K562 (cell line): ENCODE measurements around the gene SIGMAR1. TPM values are rescaled to one million over a fixed set of nuclear protein-coding genes. Genes with fewer than 3 reads are reported as not detected.

Experiments used
- ATAC-seq: fragments of 200-7000 bp; cut with Tn5 transposase; 3 replicates; pipeline ENCODE4 v1.9.1; 2020; ENCODE audit warnings: moderate library complexity
- BruUV-seq: library from RNA; stranded (reverse); fragments of 400-500 nt; replicated peaks from 2 replicates; lab custom pipeline; 2021; lab: Mats Ljungman, UMichigan
- CTCF ChIA-PET: fragments of 300-600 bp; formaldehyde crosslinking; extraction: SDS; loops from one replicate; lab custom pipeline; 2021; ENCODE audit warnings: low intra/inter-chr PET ratio; lab: Yijun Ruan, JAX
- POLR2A ChIA-PET: fragments of 300-600, 350-650 bp; sonication (Branson Sonifier 250); formaldehyde crosslinking; extraction: SDS; loops from one replicate; lab custom pipeline; 2021; ENCODE audit warnings: antibody characterized with exemption, inconsistent platforms; lab: Yijun Ruan, JAX
- DNase-seq, 4 experiments: peaks; one replicate each; pipeline versions ENCODE4 v3.0.0 to v3.0.0-alpha.2; 2011 to 2018; ENCODE audit warnings: low spot score in 3 of 4, mixed read lengths in 3 of 4; ENCODE audit errors: extremely low read depth in 1 of 4
- FAIRE-seq: peaks from 2 replicates; lab custom pipeline; 2011; peaks lifted over from hg19 to GRCh38; lab: Jason Lieb, UNC
- H2AFZ ChIP-seq: 2 replicates; pipeline ENCODE4 v1.6.0; 2011; ENCODE audit warnings: low read depth, low read length, control low read depth, inconsistent platforms
- H3K27ac ChIP-seq: fragments of 200-600 bp; 3 replicates; pipeline ENCODE4 v1.8.0; 2011; ENCODE audit warnings: low read depth, mild to moderate bottlenecking, control low read depth, inconsistent platforms, low read length, moderate library complexity, mixed read lengths; ENCODE audit errors: extremely low read depth
- H3K27me3 ChIP-seq, 2 experiments: fragments of 300-600 bp in 1 of 2; 2 replicates in 1 of 2; 3 replicates in 1 of 2; pipeline versions ENCODE4 v1.6.0 to v1.8.0; 2011; ENCODE audit warnings: inconsistent platforms in 2 of 2, low read length in 2 of 2, mild to moderate bottlenecking in 1 of 2, mixed read lengths in 1 of 2, moderate library complexity in 1 of 2; ENCODE audit not compliant: control insufficient read depth in 2 of 2, insufficient read depth in 2 of 2
- H3K36me3 ChIP-seq: fragments of 300-600 bp; 3 replicates; pipeline ENCODE4 v1.8.0; 2011; ENCODE audit warnings: mild to moderate bottlenecking, low read length, inconsistent platforms; ENCODE audit not compliant: control insufficient read depth, insufficient read depth
- H3K4me1 ChIP-seq, 2 experiments: fragments of 200-600 bp in 1 of 2; replicated peaks in 1 of 2; 2 replicates in 1 of 2; 3 replicates in 1 of 2; pipeline versions ENCODE4 v1.5.1 to v1.8.0; 2011; ENCODE audit warnings: inconsistent platforms in 2 of 2, low read length in 2 of 2, mild to moderate bottlenecking in 1 of 2, mixed read lengths in 1 of 2, moderate library complexity in 1 of 2; ENCODE audit not compliant: control insufficient read depth in 2 of 2, insufficient read depth in 2 of 2
- H3K4me2 ChIP-seq: 2 replicates; pipeline ENCODE4 v1.6.1; 2011; ENCODE audit warnings: low read length, control low read depth, inconsistent platforms, mixed read lengths; ENCODE audit not compliant: insufficient read depth
- H3K4me3 ChIP-seq: fragments of 200-600 bp; sonication (generic), shearing (Covaris generic); 2 replicates; pipeline ENCODE4 v1.5.1; 2016; ENCODE audit warnings: control low read depth, inconsistent platforms
- H3K79me2 ChIP-seq: fragments of 200-600 bp; 3 replicates; pipeline ENCODE4 v1.8.0; 2011; ENCODE audit warnings: low read length, inconsistent platforms; ENCODE audit not compliant: control insufficient read depth, insufficient read depth
- H3K9ac ChIP-seq, 2 experiments: 2 replicates each; pipeline versions ENCODE4 v1.6.0 to v1.6.1; 2011; ENCODE audit warnings: low read depth in 2 of 2, low read length in 2 of 2, control low read depth in 1 of 2, inconsistent platforms in 1 of 2, mild to moderate bottlenecking in 1 of 2, mixed read lengths in 1 of 2; ENCODE audit not compliant: insufficient read depth in 1 of 2
- H3K9me1 ChIP-seq: one replicate; pipeline ENCODE4 v1.6.0; 2011; ENCODE audit warnings: inconsistent platforms, mild to moderate bottlenecking, low read length, moderate library complexity; ENCODE audit not compliant: control insufficient read depth, insufficient read depth
- H3K9me3 ChIP-seq: replicated peaks from 2 replicates; pipeline ENCODE4 v1.5.1; 2011; ENCODE audit warnings: low read depth, low read length, inconsistent platforms; ENCODE audit not compliant: control insufficient read depth, insufficient read depth
- H4K20me1 ChIP-seq: replicated peaks from 2 replicates; pipeline ENCODE4 v1.6.1; 2011; ENCODE audit warnings: low read length, inconsistent platforms, mixed read lengths; ENCODE audit not compliant: control insufficient read depth, insufficient read depth
- L3MBTL2 ChIP-seq: fragments of 450-650 bp; IDR thresholded peaks from 2 replicates; pipeline ENCODE4 v1.6.1; 2016; ENCODE audit warnings: mild to moderate bottlenecking, moderate library complexity
- POLR2A ChIP-seq: fragments of 450-650 bp; conservative IDR thresholded peaks from 2 replicates; pipeline ENCODE4 v1.6.1; 2016
- WGBS: fragments of 100-300 bp; shearing (Covaris generic); methylation state at CpG from one replicate; pipeline ENCODE4 v1.1.6; 2016; ENCODE audit warnings: low coverage, mixed read lengths; ENCODE audit not compliant: insufficient coverage; ENCODE audit errors: missing lambda C conversion rate; 5-methylcytosine and 5-hydroxymethylcytosine counted together
- in situ Hi-C: fragments of 300-500 bp; cut with MboI; formaldehyde crosslinking; loops from 4 replicates; pipeline ENCODE4 v1.15.0; 2018; ENCODE audit warnings: inconsistent platforms, mixed read lengths
- intact Hi-C: fragments of 100-400 bp; cut with micrococcal nuclease; formaldehyde crosslinking; loops from 2 replicates; pipeline ENCODE4 v1.14.2; 2022
- polyA plus RNA-seq, 8 experiments: library from polyadenylated mRNA; depleted of rRNA in 4 of 8; stranded (reverse) in 5 of 8; unstranded in 3 of 8; fragments of >200 nt; fragmentation: Nextera tagmentation in 2 of 8; fragmentation: Illumina TruSeq in 1 of 8; extraction: Ambion mirVana in 2 of 8; extraction: Trizol in 1 of 8; gene quantifications; 2 replicates each; pipeline versions ENCODE4 v1.2.1 to v1.2.3, GENCODE V29; 2011 to 2014; ENCODE audit warnings: inconsistent platforms in 1 of 8, missing spikeins in 1 of 8
- total RNA-seq, 7 experiments: library from RNA; depleted of rRNA in 6 of 7; stranded (reverse); fragments of >200 nt in 6 of 7; fragmentation: Illumina TruSeq in 2 of 7; extraction: Trizol in 2 of 7; gene quantifications; 2 replicates each; pipeline versions ENCODE4 v1.2.1 to v1.2.3, GENCODE V29; 2011 to 2021; ENCODE audit warnings: low replicate concordance in 1 of 7
- TF ChIP-seq, protein P1 (sequence below): fragments of 250-450 bp; sonication (Bioruptor Pico); IDR thresholded peaks from 2 replicates; pipeline ENCODE4 v1.4.0; 2020

The SIGMAR1 gene
- total and polyA plus RNA-seq, 9 of the 15 experiments (the other 6 are each of a cell fraction or from before 2014, with no cell fraction given), result 6.9 to 80.0 (median 35.2) TPM

DNA sequence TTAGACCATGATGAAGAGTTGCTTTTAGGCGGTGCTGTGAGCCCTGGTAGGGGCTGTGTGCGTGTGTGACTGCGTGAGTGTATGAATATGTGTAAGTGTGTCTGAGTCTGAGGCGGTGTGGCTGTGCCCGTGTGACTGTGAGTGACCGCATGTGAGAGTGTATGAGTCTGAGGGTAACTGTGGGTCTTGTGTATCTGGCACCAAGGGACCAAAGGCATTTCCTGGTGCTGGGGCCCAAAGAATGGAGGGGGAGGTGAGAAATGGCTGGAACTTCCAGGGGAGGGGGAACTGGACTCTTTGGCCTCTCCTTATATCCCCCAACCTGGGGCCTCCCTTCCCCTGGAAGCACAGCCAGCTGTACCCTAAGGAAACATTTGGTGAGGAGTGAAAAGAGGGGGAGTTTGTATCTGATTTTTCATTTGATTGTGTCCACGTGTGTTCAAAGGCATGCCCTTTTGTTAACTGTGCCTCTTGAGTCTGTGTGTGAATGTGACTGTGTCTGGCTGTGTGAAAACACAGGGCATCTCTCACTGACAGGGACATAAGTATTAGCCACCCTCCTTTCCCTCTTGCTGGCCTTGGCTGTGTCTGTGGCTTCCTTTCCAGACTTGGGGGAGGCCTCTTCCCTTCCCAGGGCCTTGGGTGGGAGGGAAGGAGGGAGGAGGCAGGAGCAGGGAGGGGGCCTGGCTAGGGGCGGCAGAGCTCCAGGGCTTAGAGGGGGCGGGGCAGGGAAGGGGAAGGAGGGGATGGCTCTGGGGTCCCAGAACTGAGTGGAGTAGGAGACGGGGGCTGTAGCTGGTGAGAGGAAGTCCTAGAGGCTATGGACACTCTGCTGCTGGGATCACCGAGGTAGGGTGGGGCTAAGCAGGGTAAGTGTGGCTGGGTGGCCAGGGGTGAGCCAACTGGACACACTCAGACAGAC lies 15.8 kb upstream of the SIGMAR1 start:
- FAIRE-seq (peak; percentile 46), DNase-seq (peak in 2 of 4 experiments; percentile 39 to 51), ATAC-seq (peak; percentile 3; the same call in 1 of the 3 replicates)
- in situ Hi-C loops (no loop called here), intact Hi-C loops (no loop called here)
- Histone ChIP-seq H3K4me1 (peaks cover 29 to 43% of the 10 kb centered on the region in 2 experiments), H3K9ac (peak overlapping the region; percentile 37 to 87; a peak in 3 of 4 replicates), H3K4me3 (no peak overlapping the region), H3K36me3 (peaks cover 22% of the 10 kb centered on the region; the same call in 2 of the 3 replicates), H3K27me3 (no peaks in the 10 kb centered on the region), H3K9me1 (peaks cover 3% of the 10 kb centered on the region), H3K79me2 (peaks cover 3% of the 10 kb centered on the region; the same call in 2 of the 3 replicates), H2AFZ (peak overlapping the region; percentile 76), H4K20me1 (no peaks in the 10 kb centered on the region), H3K4me2 (peak overlapping the region; percentile 98), H3K9me3 (no peaks in the 10 kb centered on the region), H3K27ac (peak overlapping the region; percentile 72)
- no TSS peak for BruUV-seq
- TF ChIP-seq, protein P1, sequence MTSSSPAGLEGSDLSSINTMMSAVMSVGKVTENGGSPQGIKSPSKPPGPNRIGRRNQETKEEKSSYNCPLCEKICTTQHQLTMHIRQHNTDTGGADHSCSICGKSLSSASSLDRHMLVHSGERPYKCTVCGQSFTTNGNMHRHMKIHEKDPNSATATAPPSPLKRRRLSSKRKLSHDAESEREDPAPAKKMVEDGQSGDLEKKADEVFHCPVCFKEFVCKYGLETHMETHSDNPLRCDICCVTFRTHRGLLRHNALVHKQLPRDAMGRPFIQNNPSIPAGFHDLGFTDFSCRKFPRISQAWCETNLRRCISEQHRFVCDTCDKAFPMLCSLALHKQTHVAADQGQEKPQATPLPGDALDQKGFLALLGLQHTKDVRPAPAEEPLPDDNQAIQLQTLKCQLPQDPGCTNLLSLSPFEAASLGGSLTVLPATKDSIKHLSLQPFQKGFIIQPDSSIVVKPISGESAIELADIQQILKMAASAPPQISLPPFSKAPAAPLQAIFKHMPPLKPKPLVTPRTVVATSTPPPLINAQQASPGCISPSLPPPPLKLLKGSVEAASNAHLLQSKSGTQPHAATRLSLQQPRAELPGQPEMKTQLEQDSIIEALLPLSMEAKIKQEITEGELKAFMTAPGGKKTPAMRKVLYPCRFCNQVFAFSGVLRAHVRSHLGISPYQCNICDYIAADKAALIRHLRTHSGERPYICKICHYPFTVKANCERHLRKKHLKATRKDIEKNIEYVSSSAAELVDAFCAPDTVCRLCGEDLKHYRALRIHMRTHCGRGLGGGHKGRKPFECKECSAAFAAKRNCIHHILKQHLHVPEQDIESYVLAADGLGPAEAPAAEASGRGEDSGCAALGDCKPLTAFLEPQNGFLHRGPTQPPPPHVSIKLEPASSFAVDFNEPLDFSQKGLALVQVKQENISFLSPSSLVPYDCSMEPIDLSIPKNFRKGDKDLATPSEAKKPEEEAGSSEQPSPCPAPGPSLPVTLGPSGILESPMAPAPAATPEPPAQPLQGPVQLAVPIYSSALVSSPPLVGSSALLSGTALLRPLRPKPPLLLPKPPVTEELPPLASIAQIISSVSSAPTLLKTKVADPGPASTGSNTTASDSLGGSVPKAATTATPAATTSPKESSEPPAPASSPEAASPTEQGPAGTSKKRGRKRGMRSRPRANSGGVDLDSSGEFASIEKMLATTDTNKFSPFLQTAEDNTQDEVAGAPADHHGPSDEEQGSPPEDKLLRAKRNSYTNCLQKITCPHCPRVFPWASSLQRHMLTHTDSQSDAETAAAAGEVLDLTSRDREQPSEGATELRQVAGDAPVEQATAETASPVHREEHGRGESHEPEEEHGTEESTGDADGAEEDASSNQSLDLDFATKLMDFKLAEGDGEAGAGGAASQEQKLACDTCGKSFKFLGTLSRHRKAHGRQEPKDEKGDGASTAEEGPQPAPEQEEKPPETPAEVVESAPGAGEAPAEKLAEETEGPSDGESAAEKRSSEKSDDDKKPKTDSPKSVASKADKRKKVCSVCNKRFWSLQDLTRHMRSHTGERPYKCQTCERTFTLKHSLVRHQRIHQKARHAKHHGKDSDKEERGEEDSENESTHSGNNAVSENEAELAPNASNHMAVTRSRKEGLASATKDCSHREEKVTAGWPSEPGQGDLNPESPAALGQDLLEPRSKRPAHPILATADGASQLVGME (CRISPR knock-in tag), result no peak
- no peak for TF ChIP-seq L3MBTL2
- 0 out of 2 replicates have a peak, but pooled peaks have one; percentile 15 for TF ChIP-seq POLR2A
- ChIA-PET POLR2A (interaction anchor here (1.0 kb wide), 1 partner anchor 10 kb away, joined by 3 read pairs; no protein-coding TSS in a partner anchor), CTCF (no interaction called here)
- WGBS, result 43% methylated on average over 4 of the region's 11 CpGs
